Immature natural killer cell (primary cell): ENCODE measurements around the gene GGA2. TPM values are rescaled to one million over a fixed set of nuclear protein-coding genes. Genes with fewer than 3 reads are reported as not detected.
A peak's percentile ranks its signal among the peaks of the same experiment; 100 is the strongest.
"Not testable (repeated sequence)": the region's sequence is repeated elsewhere in the genome, so short reads cannot be mapped to it uniquely, and the experiment has no call there.

Experiments
- DNase-seq, 3 donors: peaks; one replicate each; pipeline ENCODE4 v3.0.0; 2022; ENCODE audit warnings: mixed read lengths in 1 of 3
- H3K27ac Mint-ChIP-seq, 6 donors: one replicate each; pipeline ENCODE4 v1.8.0; 2020; ENCODE audit warnings: mixed read lengths in 6 of 6, mild to moderate bottlenecking in 5 of 6, inconsistent platforms in 4 of 6, moderate library complexity in 3 of 6
- H3K27me3 Mint-ChIP-seq, 3 donors: one replicate each; pipeline ENCODE4 v1.8.0; 2020 to 2021; ENCODE audit warnings: low read depth in 3 of 3, mild to moderate bottlenecking in 3 of 3, mixed read lengths in 3 of 3, moderate library complexity in 3 of 3, inconsistent platforms in 1 of 3
- H3K36me3 Mint-ChIP-seq, 3 donors: one replicate each; pipeline ENCODE4 v1.8.0; 2020; ENCODE audit warnings: mixed read lengths in 3 of 3, inconsistent platforms in 2 of 3, mild to moderate bottlenecking in 2 of 3
- H3K4me1 Mint-ChIP-seq, 2 donors: one replicate each; pipeline ENCODE4 v1.8.0; 2020; ENCODE audit warnings: inconsistent platforms in 2 of 2, mild to moderate bottlenecking in 2 of 2, mixed read lengths in 2 of 2, moderate library complexity in 1 of 2
- H3K4me3 Mint-ChIP-seq, 5 donors: one replicate each; pipeline ENCODE4 v1.8.0; 2020; ENCODE audit warnings: mild to moderate bottlenecking in 5 of 5, mixed read lengths in 5 of 5, inconsistent platforms in 3 of 5, moderate library complexity in 3 of 5
- H3K9me3 Mint-ChIP-seq, 6 donors: one replicate each; pipeline ENCODE4 v1.8.0; 2020; ENCODE audit warnings: mild to moderate bottlenecking in 6 of 6, mixed read lengths in 6 of 6, inconsistent platforms in 4 of 6, moderate library complexity in 3 of 6
- polyA plus RNA-seq, 3 donors: library from polyadenylated mRNA; unstranded; fragments of 300-500 nt; fragmentation: Illumina TruSeq; gene quantifications; one replicate each; pipeline ENCODE4 v1.2.3, GENCODE V29; 2021

The GGA2 gene
- polyA plus RNA-seq, 3 donors from 2014 or later = 34.1 to 40.0 (median 36.1) TPM

GRCh38 chr16:23465179-23465578, 45.1 kb downstream of the GGA2 start:
- Mint-ChIP-seq H3K36me3 (peaks cover 4 to 33% (median 14%) of the 10 kb centered on the region in 3 donors), H3K27me3 (peaks cover 0 to 4% (median 0%) of the 10 kb centered on the region in 3 donors), H3K4me3 (no peak overlapping the region), H3K27ac (no peak overlapping the region), H3K4me1 (no peaks in the 10 kb centered on the region), H3K9me3 (no peaks in the 10 kb centered on the region)
- no peak for DNase-seq

- H3K27me3 Mint-ChIP-seq = peaks cover 0 to 3% (median 0%) of the 10 kb centered on the region in 3 donors
- H3K4me1 Mint-ChIP-seq = no peaks in the 10 kb centered on the region
- peaks cover 4 to 25% (median 14%) of the 10 kb centered on the region in 3 donors for H3K36me3 Mint-ChIP-seq
- H3K9me3 Mint-ChIP-seq = no peaks in the 10 kb centered on the region
- DNase-seq = no peak
- peak overlapping the region in 1 of 6 donors; percentile 48 for H3K27ac Mint-ChIP-seq
- no peak overlapping the region for H3K4me3 Mint-ChIP-seq
These were observed 46.1 kb downstream of the GGA2 start for GRCh38 chr16:23464196-23464595.

GRCh38 chr16:23462994-23463393, 47.3 kb downstream of the GGA2 start:
- H3K4me3 Mint-ChIP-seq, H3K27me3 Mint-ChIP-seq: not testable (repeated sequence)

GRCh38 chr16:23453338-23454052, 56.8 kb downstream of the GGA2 start:
- H3K27me3 Mint-ChIP-seq = peaks cover 9 to 12% (median 10%) of the 10 kb centered on the region in 3 donors
- H3K9me3 Mint-ChIP-seq = no peaks in the 10 kb centered on the region
- H3K4me3 Mint-ChIP-seq = peak overlapping the region; percentile 91 to 98 (median 94)
- H3K27ac Mint-ChIP-seq = peak overlapping the region; percentile 81 to 94 (median 89)
- H3K36me3 Mint-ChIP-seq = peaks cover 0 to 2% (median 0%) of the 10 kb centered on the region in 3 donors
- peaks cover 24 to 41% of the 10 kb centered on the region in 2 donors for H3K4me1 Mint-ChIP-seq
- no peak for DNase-seq

More at GRCh38 chr16:23462994-23463393, 47.3 kb downstream of the GGA2 start:
- not testable (repeated sequence) for DNase-seq, H3K9me3 Mint-ChIP-seq, H3K27ac Mint-ChIP-seq, H3K4me1 Mint-ChIP-seq
- H3K36me3 Mint-ChIP-seq = peaks cover 3 to 19% (median 13%) of the 10 kb centered on the region in 3 donors

- Mint-ChIP-seq H3K27me3 (peaks cover 9 to 13% (median 10%) of the 10 kb centered on the region in 3 donors), H3K9me3 (no peaks in the 10 kb centered on the region), H3K4me3 (peak within 1 kb of the TSS; percentile 91 to 98 (median 94)), H3K36me3 (peaks cover 0 to 6% (median 0%) of the 10 kb centered on the region in 3 donors), H3K27ac (peak within 1 kb of the TSS; percentile 81 to 94 (median 89)), H3K4me1 (peaks cover 24 to 45% of the 10 kb centered on the region in 2 donors)
- DNase-seq = peak; percentile 86 to 87 (median 87)
These were observed 57.5 kb downstream of the GGA2 start, which contains the start of gene COG7 for GRCh38 chr16:23452572-23453337. Gene COG7 (minus strand): TSS chr16:23453189. CDS start chr16:23452994, 195 bp downstream.

GRCh38 chr16:23452221-23452571, 58.1 kb downstream of the GGA2 start:
- Mint-ChIP-seq H3K4me3 (peak overlapping the region; percentile 91 to 98 (median 94)), H3K27ac (peak overlapping the region; percentile 81 to 94 (median 89)), H3K4me1 (peaks cover 24 to 45% of the 10 kb centered on the region in 2 donors), H3K9me3 (no peaks in the 10 kb centered on the region), H3K36me3 (peaks cover 0 to 6% (median 0%) of the 10 kb centered on the region in 3 donors), H3K27me3 (peaks cover 9 to 13% (median 10%) of the 10 kb centered on the region in 3 donors)
- DNase-seq = no peak

- H3K27ac Mint-ChIP-seq = no peak overlapping the region
- no peak overlapping the region for H3K4me3 Mint-ChIP-seq
- DNase-seq = no peak
- H3K4me1 Mint-ChIP-seq = peaks cover 19 to 39% of the 10 kb centered on the region in 2 donors
- H3K9me3 Mint-ChIP-seq = no peaks in the 10 kb centered on the region
- peaks cover 6 to 13% (median 10%) of the 10 kb centered on the region in 3 donors for H3K27me3 Mint-ChIP-seq
- H3K36me3 Mint-ChIP-seq = peaks cover 3 to 13% (median 7%) of the 10 kb centered on the region in 3 donors
These were observed 61.9 kb downstream of the GGA2 start for GRCh38 chr16:23448392-23448791.

- H3K9me3 Mint-ChIP-seq, H3K27ac Mint-ChIP-seq, H3K4me3 Mint-ChIP-seq, DNase-seq, H3K27me3 Mint-ChIP-seq, H3K4me1 Mint-ChIP-seq: not testable (repeated sequence)
- H3K36me3 Mint-ChIP-seq = peaks cover 17 to 37% (median 18%) of the 10 kb centered on the region in 3 donors
These were observed 72.8 kb downstream of the GGA2 start for GRCh38 chr16:23437542-23437941.

GRCh38 chr16:23436951-23437350, 73.3 kb downstream of the GGA2 start:
- H3K4me1 Mint-ChIP-seq = peaks cover 2 to 6% of the 10 kb centered on the region in 2 donors
- H3K4me3 Mint-ChIP-seq = no peak overlapping the region
- H3K27ac Mint-ChIP-seq = no peak overlapping the region
- no peaks in the 10 kb centered on the region for H3K27me3 Mint-ChIP-seq
- no peak for DNase-seq
- no peaks in the 10 kb centered on the region for H3K9me3 Mint-ChIP-seq
- peaks cover 17 to 36% (median 18%) of the 10 kb centered on the region in 3 donors for H3K36me3 Mint-ChIP-seq

- Mint-ChIP-seq H3K27me3 (no peaks in the 10 kb centered on the region), H3K9me3 (no peaks in the 10 kb centered on the region), H3K4me1 (peaks cover 2 to 6% of the 10 kb centered on the region in 2 donors), H3K27ac (no peak overlapping the region), H3K4me3 (no peak overlapping the region), H3K36me3 (peaks cover 13 to 28% (median 17%) of the 10 kb centered on the region in 3 donors)
- peak; percentile 36 to 44 (median 43) for DNase-seq
These were observed 74.8 kb downstream of the GGA2 start for GRCh38 chr16:23435500-23435899.

GRCh38 chr16:23434380-23434779, 75.9 kb downstream of the GGA2 start:
- Mint-ChIP-seq H3K4me3 (no peak overlapping the region), H3K27ac (no peak overlapping the region)
- DNase-seq = peak; percentile 43 to 61 (median 43)

GRCh38 chr16:23433261-23433920, 76.9 kb downstream of the GGA2 start:
- no peak overlapping the region for H3K4me3 Mint-ChIP-seq
- H3K4me1 Mint-ChIP-seq = peaks cover 2 to 6% of the 10 kb centered on the region in 2 donors
- H3K27me3 Mint-ChIP-seq = no peaks in the 10 kb centered on the region
- DNase-seq = no peak
- H3K36me3 Mint-ChIP-seq = peaks cover 5 to 31% (median 13%) of the 10 kb centered on the region in 3 donors
- no peak overlapping the region for H3K27ac Mint-ChIP-seq
- H3K9me3 Mint-ChIP-seq = no peaks in the 10 kb centered on the region

More at GRCh38 chr16:23434380-23434779, 75.9 kb downstream of the GGA2 start:
- H3K4me1 Mint-ChIP-seq = peaks cover 2 to 6% of the 10 kb centered on the region in 2 donors
- H3K27me3 Mint-ChIP-seq = no peaks in the 10 kb centered on the region
- H3K36me3 Mint-ChIP-seq = peaks cover 9 to 31% (median 14%) of the 10 kb centered on the region in 3 donors
- no peaks in the 10 kb centered on the region for H3K9me3 Mint-ChIP-seq
